Ovary (tissue), 9 donors: ENCODE results near the gene ZBTB26. TPM values are rescaled to one million over a fixed set of nuclear protein-coding genes. Genes with fewer than 3 reads are reported as not detected.

Experiments used
- DNase-seq, 5 donors: peaks; one replicate each; pipeline ENCODE4 v3.0.0-alpha.2; 2019 to 2020
- H3K27ac ChIP-seq, 2 donors: fragments of 200-600 bp; one replicate each; pipeline versions ENCODE4 v1.5.1 to v1.8.0; 2019 to 2022
- H3K27me3 ChIP-seq: fragments of 200-600 bp; one replicate; pipeline ENCODE4 v1.8.0; 2022
- H3K36me3 ChIP-seq: fragments of 200-600 bp; sonication (generic); one replicate; pipeline ENCODE4 v1.5.1; 2019
- H3K4me1 ChIP-seq: one replicate; pipeline ENCODE4 v1.8.1; 2013; ENCODE audit warnings: mild to moderate bottlenecking, moderate library complexity; ENCODE audit not compliant: insufficient read depth
- H3K4me3 ChIP-seq: fragments of 200-600 bp; sonication (generic); one replicate; pipeline ENCODE4 v1.5.1; 2017
- H3K9me3 ChIP-seq, 2 donors: fragments of 200-600 bp in 1 of 2; sonication (generic) in 1 of 2; one replicate each; pipeline versions ENCODE4 v1.5.1 to v1.8.1; 2013 to 2019; ENCODE audit warnings: mild to moderate bottlenecking in 1 of 2, moderate library complexity in 1 of 2
- EP300 ChIP-seq: sonication (generic); formaldehyde crosslinking; IDR thresholded peaks from one replicate; pipeline ENCODE4 v1.6.1; 2017; ENCODE audit warnings: antibody characterized with exemption
- POLR2A ChIP-seq: fragments of 450-650 bp; IDR thresholded peaks from one replicate; pipeline ENCODE4 v1.6.1; 2017; ENCODE audit warnings: antibody characterized with exemption, mild to moderate bottlenecking, moderate library complexity
- WGBS, 3 donors: extraction: QIAGEN DNeasy Blood & Tissue Kit in 1 of 3; methylation state at CpG; one replicate each; pipeline versions ENCODE4 v1.1.5 to v1.1.7; 2013 to 2017; 5-methylcytosine and 5-hydroxymethylcytosine counted together
- intact Hi-C, 4 donors: fragments of 100-400 bp; cut with DNase I; formaldehyde crosslinking; loops; one replicate each; pipeline versions ENCODE4 v1.11.0 to v1.15.1; 2022 to 2023
- polyA plus RNA-seq, 2 donors: library from polyadenylated mRNA; stranded (reverse); fragments of 200-250 nt in 1 of 2; fragments of 350-450 nt in 1 of 2; fragmentation: Illumina TruSeq in 1 of 2; extraction: RNeasy Lipid Tissue Mini Kit (QIAGEN cat#74804) in 1 of 2; gene quantifications; one replicate each; pipeline ENCODE4 v1.2.3, GENCODE V29; 2013 to 2014
- total RNA-seq, 7 donors: library from RNA; depleted of rRNA in 2 of 7; stranded (reverse); fragments of >200 nt in 2 of 7; fragmentation: NEBNext Ultra II Directional in 3 of 7; extraction: Animal tissue kit (Norgen Biotek cat#: 25700) in 3 of 7; gene quantifications; one replicate each; pipeline versions ENCODE4 v1.1.0 to v1.2.4, GENCODE V29; 2016 to 2023
- TF ChIP-seq, protein P1 (sequence below), 3 donors: fragments of 450-650 bp in 2 of 3; fragments of 200-600 bp in 1 of 3; IDR thresholded peaks; one replicate each; pipeline versions ENCODE4 v1.5.1 to v1.8.0; 2016 to 2022; ENCODE audit warnings: antibody characterized with exemption in 3 of 3, mild to moderate bottlenecking in 1 of 3
- donor health status: DM: no; HTN: no; CAD: no; lungs with moderate emphysema.
- donor health status: DM: no; HTN: no; CAD: no.
- donor health status: Bipolar disorder and iron deficiency.
- donor health status: DM: yes; HTN: yes; CAD: no.
- donor health status: DM: no; HTN: no; CAD: no.
- donor health status: DM: yes; HTN: yes; CAD: no.

The ZBTB26 gene
- total and polyA plus RNA-seq, 9 donors: 6.0 to 15.4 (median 11.2) TPM

DNA sequence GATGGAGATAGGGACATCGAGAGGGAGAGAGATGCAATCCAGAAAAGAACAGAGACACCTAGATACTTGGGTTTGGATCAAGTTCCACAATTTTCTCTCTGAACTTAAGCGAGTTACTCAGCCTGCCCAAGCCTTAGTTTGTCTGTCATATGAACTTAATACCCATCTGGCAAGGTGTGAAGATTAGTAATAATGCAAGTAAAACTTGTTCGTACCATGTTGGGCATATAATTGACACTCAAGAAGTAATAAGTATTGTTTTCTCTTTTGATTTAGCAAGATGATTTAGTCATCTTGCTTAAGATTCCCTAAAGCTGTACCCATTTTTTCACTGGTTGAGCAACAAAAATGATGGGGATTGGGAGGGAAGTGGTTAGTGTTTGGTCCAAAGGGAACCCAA lies 17.0 kb upstream of the ZBTB26 start:
- intact Hi-C loops: no loop called here
- Histone ChIP-seq H3K4me3 (no peak overlapping the region), H3K27ac (no peak overlapping the region), H3K9me3 (no peaks in the 10 kb centered on the region), H3K36me3 (no peaks in the 10 kb centered on the region), H3K27me3 (no peaks in the 10 kb centered on the region), H3K4me1 (peaks cover 3% of the 10 kb centered on the region)
- TF ChIP-seq POLR2A (no peak), EP300 (no peak)
- TF ChIP-seq, protein P1, sequence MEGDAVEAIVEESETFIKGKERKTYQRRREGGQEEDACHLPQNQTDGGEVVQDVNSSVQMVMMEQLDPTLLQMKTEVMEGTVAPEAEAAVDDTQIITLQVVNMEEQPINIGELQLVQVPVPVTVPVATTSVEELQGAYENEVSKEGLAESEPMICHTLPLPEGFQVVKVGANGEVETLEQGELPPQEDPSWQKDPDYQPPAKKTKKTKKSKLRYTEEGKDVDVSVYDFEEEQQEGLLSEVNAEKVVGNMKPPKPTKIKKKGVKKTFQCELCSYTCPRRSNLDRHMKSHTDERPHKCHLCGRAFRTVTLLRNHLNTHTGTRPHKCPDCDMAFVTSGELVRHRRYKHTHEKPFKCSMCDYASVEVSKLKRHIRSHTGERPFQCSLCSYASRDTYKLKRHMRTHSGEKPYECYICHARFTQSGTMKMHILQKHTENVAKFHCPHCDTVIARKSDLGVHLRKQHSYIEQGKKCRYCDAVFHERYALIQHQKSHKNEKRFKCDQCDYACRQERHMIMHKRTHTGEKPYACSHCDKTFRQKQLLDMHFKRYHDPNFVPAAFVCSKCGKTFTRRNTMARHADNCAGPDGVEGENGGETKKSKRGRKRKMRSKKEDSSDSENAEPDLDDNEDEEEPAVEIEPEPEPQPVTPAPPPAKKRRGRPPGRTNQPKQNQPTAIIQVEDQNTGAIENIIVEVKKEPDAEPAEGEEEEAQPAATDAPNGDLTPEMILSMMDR (IDR thresholded peaks at IDR 0.05): no peak
- WGBS, 3 donors: 80 to 88% (median 84%) methylated on average over 3 of the region's 3 CpGs
- DNase-seq: no peak

DNA sequence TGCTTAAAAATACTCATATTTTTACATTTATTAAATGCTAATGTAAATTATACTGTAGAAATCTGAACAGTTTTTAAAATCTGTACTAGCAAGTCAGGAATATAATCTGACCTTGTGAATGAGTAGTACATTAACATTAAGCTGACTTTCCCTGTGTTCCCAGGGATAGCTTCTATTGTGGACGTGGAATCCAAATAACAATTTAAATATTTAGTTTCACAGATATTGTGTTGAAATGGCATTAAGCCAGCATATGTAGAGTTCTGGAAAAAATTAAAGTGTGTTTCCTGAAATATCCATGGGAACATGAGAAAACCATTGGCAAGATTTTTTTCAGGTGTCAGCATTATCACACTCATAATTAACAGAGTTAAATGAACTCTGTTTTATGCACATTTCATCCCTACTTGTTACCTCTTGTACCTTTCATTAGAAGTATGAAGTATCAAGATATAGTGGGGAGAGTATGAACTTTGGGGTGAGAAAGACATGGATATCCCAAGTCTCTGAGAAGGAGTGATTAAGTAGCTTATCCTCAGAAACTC lies 15.2 kb upstream of the ZBTB26 start:
- DNase-seq: no peak
- Histone ChIP-seq H3K27me3 (no peaks in the 10 kb centered on the region), H3K4me3 (no peak overlapping the region), H3K4me1 (peaks cover 6% of the 10 kb centered on the region), H3K27ac (no peak overlapping the region), H3K9me3 (no peaks in the 10 kb centered on the region), H3K36me3 (no peaks in the 10 kb centered on the region)
- 73 to 75% (median 74%) methylated on average over 1 of the region's 1 CpG for WGBS, 3 donors
- intact Hi-C loops: no loop called here
- TF ChIP-seq POLR2A (no peak), EP300 (no peak)
- TF ChIP-seq, protein P1 (IDR thresholded peaks at IDR 0.05): no peak

DNA sequence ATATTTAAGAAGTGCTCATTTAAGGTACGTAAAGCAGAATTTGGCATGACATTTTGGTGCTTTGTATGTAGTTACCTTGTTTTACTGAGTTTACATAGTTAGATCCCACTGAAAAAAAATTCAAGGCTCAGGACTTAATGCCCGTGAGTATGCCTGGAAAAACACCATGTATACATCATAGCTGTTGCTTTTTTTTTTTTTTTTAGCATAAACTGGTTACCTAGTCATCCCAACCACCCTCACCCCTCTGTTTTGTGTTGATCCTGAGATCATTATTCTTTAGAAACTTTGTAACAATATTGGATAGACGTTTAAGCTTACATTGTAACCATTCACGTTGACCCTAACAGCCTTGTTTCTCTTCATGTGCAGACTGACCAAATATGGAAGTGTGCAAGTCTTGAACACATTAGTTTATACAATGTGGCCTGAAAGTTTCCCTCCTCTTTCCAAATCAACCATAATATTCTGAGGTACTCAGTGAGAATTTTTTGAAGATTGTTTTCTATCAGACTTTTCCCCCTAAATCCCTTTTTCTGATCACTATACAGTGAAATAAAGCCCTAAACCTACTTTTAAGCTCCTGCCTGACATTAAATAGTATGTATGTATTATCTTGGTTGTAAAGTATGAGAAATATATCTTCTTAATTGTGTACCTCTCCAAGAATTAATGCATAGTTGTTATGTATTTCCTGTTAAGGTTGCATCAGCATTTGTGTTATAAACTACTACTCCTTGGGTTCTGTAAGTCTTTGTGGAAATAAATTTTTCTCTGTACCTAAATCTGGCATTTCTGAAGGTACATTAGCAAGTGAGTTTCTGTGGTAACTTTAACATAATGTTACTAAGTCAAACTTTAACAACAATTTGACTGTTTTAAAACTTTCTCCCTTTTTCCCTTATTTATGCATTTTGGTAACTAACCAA lies 13.9 kb upstream of the ZBTB26 start:
- 51 to 59% (median 56%) methylated on average over 4 of the region's 4 CpGs for WGBS, 3 donors
- Histone ChIP-seq H3K27ac (no peak overlapping the region), H3K36me3 (no peaks in the 10 kb centered on the region), H3K27me3 (no peaks in the 10 kb centered on the region), H3K4me3 (no peak overlapping the region), H3K9me3 (no peaks in the 10 kb centered on the region), H3K4me1 (peaks cover 6% of the 10 kb centered on the region)
- TF ChIP-seq EP300: no peak
- TF ChIP-seq POLR2A: no peak
- TF ChIP-seq, protein P1 (IDR thresholded peaks at IDR 0.05): no peak
- intact Hi-C loops: no loop called here
- no peak for DNase-seq

DNA sequence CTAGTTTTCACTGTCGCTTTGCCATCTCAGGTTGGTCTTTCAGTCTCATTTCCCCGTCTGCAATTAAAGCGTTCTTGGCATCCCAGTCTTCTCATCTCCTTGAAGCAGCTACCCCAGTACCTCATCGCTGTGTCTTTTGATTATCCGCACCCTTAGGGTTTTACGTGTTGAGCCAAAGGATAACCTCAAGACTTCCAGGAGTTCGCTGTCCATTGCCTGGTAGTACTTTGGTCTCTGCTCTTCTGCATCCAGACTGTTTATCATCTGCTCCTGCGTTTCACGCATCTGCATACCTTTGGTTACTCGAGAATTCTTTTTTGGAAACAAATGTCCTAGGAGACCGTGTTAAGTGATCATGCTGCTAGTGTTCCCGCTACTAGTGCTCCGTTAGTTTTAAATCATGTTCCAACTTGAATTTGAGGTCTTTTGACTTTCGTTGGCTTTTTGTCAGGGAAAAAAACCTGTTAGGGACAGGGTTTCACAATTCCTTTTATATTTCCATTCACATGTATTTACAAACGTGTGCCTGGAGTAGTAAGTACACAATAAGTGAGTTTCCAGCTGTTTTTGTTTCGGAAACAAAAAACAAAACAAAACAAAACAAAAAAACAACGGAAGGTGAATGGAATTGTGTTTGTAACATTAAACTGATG lies 10.4 kb upstream of the ZBTB26 start:
- H3K27ac ChIP-seq: no peak overlapping the region
- H3K9me3 ChIP-seq: no peaks in the 10 kb centered on the region
- no peak for DNase-seq
- H3K4me1 ChIP-seq: peaks cover 6% of the 10 kb centered on the region
- H3K4me3 ChIP-seq: peak overlapping the region; percentile 86
- H3K27me3 ChIP-seq: no peaks in the 10 kb centered on the region
- intact Hi-C loops: no loop called here
- H3K36me3 ChIP-seq: no peaks in the 10 kb centered on the region
- TF ChIP-seq EP300 (no peak), POLR2A (no peak)
- TF ChIP-seq, protein P1 (IDR thresholded peaks at IDR 0.05): no peak
- 3 to 4% (median 4%) methylated on average over 17 of the region's 17 CpGs for WGBS, 3 donors
